ENCODE results near the gene MRPL51.
A peak's percentile ranks its signal among the peaks of the same experiment; 100 is the strongest.
"Not testable (repeated sequence)": the region's sequence is repeated elsewhere in the genome, so short reads cannot be mapped to it uniquely, and the experiment has no call there.

MRPL51 gene

DNA sequence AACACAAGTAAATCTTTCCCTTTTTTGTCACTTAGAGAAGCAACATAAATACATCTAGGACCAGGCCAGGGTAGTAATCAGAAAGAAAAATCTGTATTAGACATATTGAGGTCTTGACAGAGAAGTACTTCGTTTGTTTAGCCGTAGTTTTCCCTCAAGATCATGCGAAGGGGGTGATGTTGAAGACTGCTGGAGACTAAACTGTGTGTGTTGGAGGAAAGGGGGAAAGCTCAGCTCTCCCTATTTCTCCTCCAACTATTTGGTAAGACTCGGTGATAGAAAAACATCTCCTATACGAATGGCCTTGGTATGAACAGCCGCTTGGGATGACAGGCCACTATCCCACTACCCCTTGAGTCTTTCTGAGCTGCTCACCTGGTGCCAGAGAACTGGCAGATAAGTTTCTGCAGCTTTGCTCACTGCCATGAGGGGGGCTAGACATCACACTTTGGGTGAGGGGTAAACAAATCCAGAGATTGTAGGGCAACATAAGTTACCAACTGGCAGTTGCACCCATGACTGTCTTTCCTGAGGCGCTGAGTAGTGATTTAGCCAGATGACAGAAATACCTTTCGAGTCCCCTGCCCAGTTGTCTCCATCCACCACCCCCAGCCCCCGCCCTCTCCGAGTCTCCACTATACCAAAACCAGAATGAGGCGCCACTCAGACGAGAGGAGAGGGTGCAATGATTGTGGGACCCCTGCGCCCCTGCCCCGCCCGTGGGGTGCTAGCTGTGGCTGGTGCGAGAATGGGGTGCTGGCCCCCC is 23.3 kb downstream of the MRPL51 start:
- H3K27ac ChIP-seq (ENCODE audit: insufficient read depth, low read length, poor library complexity, severe bottlenecking), result peak overlapping the region; percentile 76
- no peaks in the 10 kb centered on the region for H3K9me3 ChIP-seq (ENCODE audit: control insufficient read depth, low read length)
- H3K27me3 ChIP-seq (replicated peaks; ENCODE audit: control insufficient read depth, insufficient read depth, low read length, poor library complexity, severe bottlenecking), result no peaks in the 10 kb centered on the region
- H3K36me3 ChIP-seq (ENCODE audit: control insufficient read depth, insufficient read depth, low read length), result peaks cover 16% of the 10 kb centered on the region
- DNase-seq, result no peak
- peak overlapping the region; percentile 84 for H3K4me3 ChIP-seq (ENCODE audit: insufficient read depth, low read depth, low read length, poor library complexity, severe bottlenecking)
- peaks cover 21% of the 10 kb centered on the region for H3K4me1 ChIP-seq (ENCODE audit: control insufficient read depth, insufficient read depth, low read length, poor library complexity, severe bottlenecking)

DNA sequence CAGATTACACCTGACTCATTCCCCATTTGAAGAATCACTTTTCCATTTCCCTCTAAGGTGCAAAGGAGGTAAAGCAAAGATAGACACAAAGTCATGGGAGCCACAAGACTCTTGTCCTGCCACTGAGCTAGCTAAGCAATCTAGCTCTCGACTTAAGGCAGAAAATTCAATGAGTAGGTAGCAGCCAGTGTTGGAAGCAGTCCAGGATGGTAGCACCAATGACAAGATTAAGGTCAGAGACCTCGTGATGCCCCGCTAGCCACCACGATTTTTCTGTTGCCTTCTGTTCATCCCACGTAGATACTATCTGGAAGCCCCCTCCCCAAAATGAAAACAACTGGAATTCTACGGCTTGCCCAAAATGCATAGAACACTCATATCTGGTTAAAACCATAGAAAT is 24.0 kb downstream of the MRPL51 start:
- Histone ChIP-seq H3K36me3 (ENCODE audit: control insufficient read depth, insufficient read depth, low read length) (peaks cover 20% of the 10 kb centered on the region), H3K27me3 (replicated peaks; ENCODE audit: control insufficient read depth, insufficient read depth, low read length, poor library complexity, severe bottlenecking) (no peaks in the 10 kb centered on the region), H3K4me1 (ENCODE audit: control insufficient read depth, insufficient read depth, low read length, poor library complexity, severe bottlenecking) (peaks cover 28% of the 10 kb centered on the region), H3K27ac (ENCODE audit: insufficient read depth, low read length, poor library complexity, severe bottlenecking) (peak overlapping the region; percentile 76), H3K9me3 (ENCODE audit: control insufficient read depth, low read length) (no peaks in the 10 kb centered on the region), H3K4me3 (ENCODE audit: insufficient read depth, low read depth, low read length, poor library complexity, severe bottlenecking) (peak overlapping the region; percentile 84)
- DNase-seq, result no peak

DNA sequence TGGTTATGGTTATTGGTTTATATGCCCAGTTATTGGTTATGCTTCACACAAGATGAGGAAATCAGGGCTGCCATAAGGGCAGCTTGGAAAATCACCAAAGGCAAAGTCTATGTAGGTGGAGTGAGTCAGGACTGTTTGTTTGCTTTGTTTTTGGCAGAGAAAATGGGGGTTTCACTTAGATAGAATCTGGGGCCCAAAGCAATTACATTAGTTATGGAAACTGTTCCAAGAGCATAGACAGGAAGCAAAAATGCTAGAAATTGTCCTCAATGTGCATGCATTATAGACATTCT is 24.8 kb downstream of the MRPL51 start:
- Histone ChIP-seq H3K27ac (ENCODE audit: insufficient read depth, low read length, poor library complexity, severe bottlenecking) (peak overlapping the region; percentile 12), H3K36me3 (ENCODE audit: control insufficient read depth, insufficient read depth, low read length) (peaks cover 20% of the 10 kb centered on the region), H3K9me3 (ENCODE audit: control insufficient read depth, low read length) (no peaks in the 10 kb centered on the region), H3K4me3 (ENCODE audit: insufficient read depth, low read depth, low read length, poor library complexity, severe bottlenecking) (peak overlapping the region; percentile 19), H3K27me3 (replicated peaks; ENCODE audit: control insufficient read depth, insufficient read depth, low read length, poor library complexity, severe bottlenecking) (no peaks in the 10 kb centered on the region), H3K4me1 (ENCODE audit: control insufficient read depth, insufficient read depth, low read length, poor library complexity, severe bottlenecking) (peaks cover 37% of the 10 kb centered on the region)
- no peak for DNase-seq

DNA sequence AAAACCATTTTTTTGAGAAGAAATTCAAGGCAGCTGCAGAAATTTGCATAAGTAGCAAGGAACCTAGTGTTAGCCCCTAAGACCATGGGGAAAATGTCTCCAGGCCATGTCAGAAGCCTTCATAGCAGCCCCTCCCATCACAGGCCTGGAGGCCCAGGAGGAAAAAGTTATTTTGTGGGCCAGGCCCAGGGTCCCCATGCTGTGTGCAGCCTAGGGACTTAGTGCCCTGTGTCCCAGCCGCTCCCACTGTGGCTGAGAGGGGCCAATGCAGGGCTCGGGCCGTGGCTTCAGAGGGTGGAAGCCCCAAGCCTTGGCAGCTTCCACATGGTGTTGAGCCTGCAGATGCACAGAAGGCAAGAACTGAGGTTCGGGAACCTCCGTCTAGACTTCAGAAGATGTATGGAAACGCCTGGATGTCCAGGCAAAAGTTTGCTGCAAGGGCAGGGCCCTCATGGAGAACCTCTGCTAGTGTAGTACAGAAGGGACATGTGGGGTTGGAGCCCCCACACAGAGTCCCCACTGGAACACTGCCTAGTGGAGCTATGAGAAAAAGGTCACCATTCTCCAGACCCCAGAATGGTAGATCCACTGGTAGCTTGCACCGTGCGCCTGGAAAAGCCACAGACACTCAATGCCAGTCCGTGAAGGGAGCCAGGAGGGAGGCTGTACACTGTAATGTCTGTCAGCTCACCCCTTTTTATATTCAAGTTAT is 25.3 kb downstream of the MRPL51 start:
- H3K9me3 ChIP-seq (ENCODE audit: control insufficient read depth, low read length); H3K27me3 ChIP-seq (replicated peaks; ENCODE audit: control insufficient read depth, insufficient read depth, low read length, poor library complexity, severe bottlenecking); H3K4me3 ChIP-seq (ENCODE audit: insufficient read depth, low read depth, low read length, poor library complexity, severe bottlenecking); DNase-seq: not testable (repeated sequence)
- Histone ChIP-seq H3K4me1 (ENCODE audit: control insufficient read depth, insufficient read depth, low read length, poor library complexity, severe bottlenecking) (peaks cover 42% of the 10 kb centered on the region), H3K27ac (ENCODE audit: insufficient read depth, low read length, poor library complexity, severe bottlenecking) (peak overlapping the region; percentile 12), H3K36me3 (ENCODE audit: control insufficient read depth, insufficient read depth, low read length) (peaks cover 20% of the 10 kb centered on the region)

DNA sequence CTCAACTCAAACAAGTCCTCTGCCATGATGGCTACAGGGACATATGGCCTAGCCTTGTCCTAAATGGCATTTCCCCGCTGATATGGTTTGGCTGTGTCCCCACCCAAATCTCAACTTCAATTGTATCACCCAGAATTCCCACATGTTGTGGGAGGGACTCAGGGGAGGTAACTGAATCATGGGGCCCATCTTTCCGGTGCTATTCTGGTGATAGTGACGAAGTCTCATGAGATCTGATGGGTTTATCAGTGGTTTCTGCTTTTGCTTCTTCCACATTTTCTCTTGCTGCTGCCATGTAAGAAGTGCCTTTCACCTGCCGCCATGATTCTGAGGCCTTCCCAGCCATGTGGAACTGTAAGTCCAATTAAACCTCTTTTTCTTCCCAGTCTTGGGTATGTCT is 26.3 kb downstream of the MRPL51 start:
- not testable (repeated sequence) for H3K27me3 ChIP-seq (replicated peaks; ENCODE audit: control insufficient read depth, insufficient read depth, low read length, poor library complexity, severe bottlenecking); H3K9me3 ChIP-seq (ENCODE audit: control insufficient read depth, low read length); H3K27ac ChIP-seq (ENCODE audit: insufficient read depth, low read length, poor library complexity, severe bottlenecking); H3K4me3 ChIP-seq (ENCODE audit: insufficient read depth, low read depth, low read length, poor library complexity, severe bottlenecking); DNase-seq
- peaks cover 20% of the 10 kb centered on the region for H3K36me3 ChIP-seq (ENCODE audit: control insufficient read depth, insufficient read depth, low read length)
- peaks cover 51% of the 10 kb centered on the region for H3K4me1 ChIP-seq (ENCODE audit: control insufficient read depth, insufficient read depth, low read length, poor library complexity, severe bottlenecking)

DNA sequence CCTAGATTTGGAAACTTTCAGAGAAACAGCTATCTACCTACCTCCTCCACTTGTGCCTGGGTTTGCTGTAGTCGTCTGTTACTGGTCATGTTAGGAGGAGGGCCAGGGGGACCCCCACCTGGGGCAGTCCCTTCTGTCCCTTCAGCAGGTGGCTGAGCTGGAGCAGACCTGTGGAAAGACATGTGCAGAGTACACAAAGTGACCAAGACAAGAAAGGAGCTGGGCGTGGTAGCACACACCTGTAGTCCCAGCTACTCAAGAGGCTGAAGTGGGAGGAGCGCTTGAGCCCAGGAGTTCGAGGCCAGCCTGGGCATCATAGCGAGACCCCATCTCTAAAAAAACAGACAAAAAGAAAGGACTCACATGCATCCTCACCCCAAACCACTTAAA is 26.9 kb downstream of the MRPL51 start:
- no peak for DNase-seq
- peaks cover 57% of the 10 kb centered on the region for H3K4me1 ChIP-seq (ENCODE audit: control insufficient read depth, insufficient read depth, low read length, poor library complexity, severe bottlenecking)
- H3K9me3 ChIP-seq (ENCODE audit: control insufficient read depth, low read length), result no peaks in the 10 kb centered on the region
- peaks cover 20% of the 10 kb centered on the region for H3K36me3 ChIP-seq (ENCODE audit: control insufficient read depth, insufficient read depth, low read length)
- no peaks in the 10 kb centered on the region for H3K27me3 ChIP-seq (replicated peaks; ENCODE audit: control insufficient read depth, insufficient read depth, low read length, poor library complexity, severe bottlenecking)
- H3K27ac ChIP-seq (ENCODE audit: insufficient read depth, low read length, poor library complexity, severe bottlenecking), result peak overlapping the region; percentile 50
- H3K4me3 ChIP-seq (ENCODE audit: insufficient read depth, low read depth, low read length, poor library complexity, severe bottlenecking), result no peak overlapping the region

DNA sequence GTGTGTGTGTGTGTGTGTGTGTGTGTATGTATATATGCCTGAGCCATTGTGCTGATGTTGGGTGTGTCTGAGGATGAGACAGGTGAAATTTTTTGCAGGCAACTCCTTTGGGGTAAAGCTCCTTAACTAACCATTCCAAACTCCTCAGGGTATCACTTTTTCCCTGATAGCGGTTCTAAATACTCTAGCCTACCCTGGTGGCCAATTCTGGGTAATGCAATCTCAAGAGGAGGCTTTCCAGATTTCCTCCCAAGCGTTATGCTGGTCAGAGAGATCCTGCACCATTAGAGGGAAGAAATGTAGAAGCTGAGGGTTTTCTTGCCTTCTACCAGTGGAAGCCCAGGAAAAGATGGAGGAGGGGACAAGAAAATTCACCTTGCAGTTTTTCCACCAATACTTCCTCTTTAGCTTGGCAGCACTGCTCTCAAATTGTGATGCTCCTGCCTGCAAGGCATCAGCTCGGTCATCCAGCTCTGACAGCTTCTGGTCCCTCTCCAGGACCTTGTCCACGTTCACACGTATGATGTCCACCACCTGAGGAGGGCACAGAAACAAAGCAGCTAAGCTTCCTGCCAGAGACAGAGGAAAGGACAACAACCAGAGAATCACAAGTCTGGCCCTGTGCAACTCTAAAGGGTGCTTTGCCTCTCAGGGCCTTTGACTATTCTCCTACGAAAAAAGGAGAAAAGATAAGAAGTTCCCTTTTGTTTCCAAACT is 27.4 kb downstream of the MRPL51 start:
- Histone ChIP-seq H3K9me3 (ENCODE audit: control insufficient read depth, low read length) (no peaks in the 10 kb centered on the region), H3K27ac (ENCODE audit: insufficient read depth, low read length, poor library complexity, severe bottlenecking) (peak overlapping the region; percentile 50), H3K27me3 (replicated peaks; ENCODE audit: control insufficient read depth, insufficient read depth, low read length, poor library complexity, severe bottlenecking) (no peaks in the 10 kb centered on the region), H3K4me3 (ENCODE audit: insufficient read depth, low read depth, low read length, poor library complexity, severe bottlenecking) (no peak overlapping the region), H3K4me1 (ENCODE audit: control insufficient read depth, insufficient read depth, low read length, poor library complexity, severe bottlenecking) (peaks cover 63% of the 10 kb centered on the region), H3K36me3 (ENCODE audit: control insufficient read depth, insufficient read depth, low read length) (peaks cover 20% of the 10 kb centered on the region)
- DNase-seq, result peak in 1 of 3 donors; percentile 41

DNA sequence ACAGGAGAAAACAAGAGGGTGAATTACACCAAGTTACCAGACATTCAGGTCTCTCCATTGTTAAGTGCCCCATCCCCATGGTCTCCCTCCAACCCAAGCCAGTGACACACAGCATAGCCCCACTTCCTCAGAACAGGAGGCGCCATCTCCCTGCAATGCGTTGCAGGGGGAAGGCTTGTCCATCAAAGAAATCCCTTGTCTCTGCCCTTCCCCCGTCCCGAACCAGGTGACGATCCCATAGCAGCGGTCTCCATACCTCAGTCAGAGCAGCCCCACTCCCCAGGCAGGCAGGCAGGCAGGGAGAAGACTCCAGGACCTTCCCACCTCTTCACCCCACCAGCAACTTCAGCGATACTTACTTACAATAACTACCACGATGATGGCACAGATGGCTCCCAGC is 28.5 kb downstream of the MRPL51 start:
- H3K4me3 ChIP-seq (ENCODE audit: insufficient read depth, low read depth, low read length, poor library complexity, severe bottlenecking), result no peak overlapping the region
- H3K4me1 ChIP-seq (ENCODE audit: control insufficient read depth, insufficient read depth, low read length, poor library complexity, severe bottlenecking), result peaks cover 72% of the 10 kb centered on the region

DNA sequence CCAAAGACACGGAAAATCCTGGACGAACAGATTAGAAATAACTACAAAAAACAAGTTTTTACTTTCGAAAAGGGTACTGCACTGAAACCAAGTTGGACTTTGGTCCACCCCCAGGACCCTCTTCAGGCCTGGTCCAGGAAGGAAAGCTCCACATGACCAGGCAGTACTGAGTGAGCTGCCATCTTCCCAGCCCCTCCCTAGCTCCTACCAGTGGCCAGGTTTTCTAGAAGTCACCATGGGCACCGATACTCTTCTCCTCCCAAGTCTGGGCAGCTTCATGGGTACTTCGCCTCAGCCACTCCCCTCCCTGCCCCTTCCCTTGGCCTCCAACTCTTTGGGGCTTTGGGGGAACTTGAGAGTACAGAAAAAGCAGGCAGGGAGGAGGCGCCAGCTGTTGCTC is 29.2 kb downstream of the MRPL51 start:
- Histone ChIP-seq H3K36me3 (ENCODE audit: control insufficient read depth, insufficient read depth, low read length) (peaks cover 26% of the 10 kb centered on the region), H3K27ac (ENCODE audit: insufficient read depth, low read length, poor library complexity, severe bottlenecking) (peak overlapping the region; percentile 86), H3K9me3 (ENCODE audit: control insufficient read depth, low read length) (no peaks in the 10 kb centered on the region), H3K4me3 (ENCODE audit: insufficient read depth, low read depth, low read length, poor library complexity, severe bottlenecking) (no peak overlapping the region), H3K27me3 (replicated peaks; ENCODE audit: control insufficient read depth, insufficient read depth, low read length, poor library complexity, severe bottlenecking) (no peaks in the 10 kb centered on the region), H3K4me1 (ENCODE audit: control insufficient read depth, insufficient read depth, low read length, poor library complexity, severe bottlenecking) (peaks cover 67% of the 10 kb centered on the region)
- no peak for DNase-seq

More for the DNA sequence above, 28.5 kb downstream of the MRPL51 start:
- H3K27ac ChIP-seq (ENCODE audit: insufficient read depth, low read length, poor library complexity, severe bottlenecking), result peak overlapping the region; percentile 86
- peaks cover 20% of the 10 kb centered on the region for H3K36me3 ChIP-seq (ENCODE audit: control insufficient read depth, insufficient read depth, low read length)
- H3K27me3 ChIP-seq (replicated peaks; ENCODE audit: control insufficient read depth, insufficient read depth, low read length, poor library complexity, severe bottlenecking), result no peaks in the 10 kb centered on the region
- H3K9me3 ChIP-seq (ENCODE audit: control insufficient read depth, low read length), result no peaks in the 10 kb centered on the region
- no peak for DNase-seq

DNA sequence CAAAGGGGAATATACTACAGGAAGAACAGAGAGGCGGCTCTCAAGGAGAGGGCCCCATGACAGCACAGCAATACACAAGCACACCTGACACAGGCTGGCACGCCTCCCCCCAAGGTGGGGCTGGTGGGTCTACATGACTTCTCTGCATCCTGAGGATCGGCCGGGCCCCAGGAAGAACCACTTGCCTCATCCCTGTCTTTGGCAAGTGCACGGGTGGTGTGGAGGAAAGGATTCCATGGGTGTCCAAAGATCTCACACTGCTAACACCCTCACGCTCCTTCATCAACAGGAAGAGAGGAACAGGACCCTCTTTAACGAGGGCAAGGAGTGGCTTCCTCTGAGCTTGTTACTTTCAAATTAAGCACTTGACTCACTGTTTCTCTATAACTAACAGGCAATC is 29.8 kb downstream of the MRPL51 start:
- peak overlapping the region; percentile 0 for H3K4me3 ChIP-seq (ENCODE audit: insufficient read depth, low read depth, low read length, poor library complexity, severe bottlenecking)
- peaks cover 61% of the 10 kb centered on the region for H3K4me1 ChIP-seq (ENCODE audit: control insufficient read depth, insufficient read depth, low read length, poor library complexity, severe bottlenecking)
- no peak for DNase-seq
- H3K27ac ChIP-seq (ENCODE audit: insufficient read depth, low read length, poor library complexity, severe bottlenecking), result peak overlapping the region; percentile 86
- H3K36me3 ChIP-seq (ENCODE audit: control insufficient read depth, insufficient read depth, low read length), result peaks cover 33% of the 10 kb centered on the region
- no peaks in the 10 kb centered on the region for H3K9me3 ChIP-seq (ENCODE audit: control insufficient read depth, low read length)
- no peaks in the 10 kb centered on the region for H3K27me3 ChIP-seq (replicated peaks; ENCODE audit: control insufficient read depth, insufficient read depth, low read length, poor library complexity, severe bottlenecking)

Data from effector memory CD4-positive, alpha-beta T cell (primary cell).